Measurements from ENCODE around the gene WDFY1. TPM values are rescaled to one million over a fixed set of nuclear protein-coding genes. Genes with fewer than 3 reads are reported as not detected.
A peak's percentile ranks its signal among the peaks of the same experiment; 100 is the strongest.

WDFY1 gene, protein sequence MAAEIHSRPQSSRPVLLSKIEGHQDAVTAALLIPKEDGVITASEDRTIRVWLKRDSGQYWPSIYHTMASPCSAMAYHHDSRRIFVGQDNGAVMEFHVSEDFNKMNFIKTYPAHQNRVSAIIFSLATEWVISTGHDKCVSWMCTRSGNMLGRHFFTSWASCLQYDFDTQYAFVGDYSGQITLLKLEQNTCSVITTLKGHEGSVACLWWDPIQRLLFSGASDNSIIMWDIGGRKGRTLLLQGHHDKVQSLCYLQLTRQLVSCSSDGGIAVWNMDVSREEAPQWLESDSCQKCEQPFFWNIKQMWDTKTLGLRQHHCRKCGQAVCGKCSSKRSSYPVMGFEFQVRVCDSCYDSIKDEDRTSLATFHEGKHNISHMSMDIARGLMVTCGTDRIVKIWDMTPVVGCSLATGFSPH
- 54.7 TPM for polyA plus RNA-seq (2012; ENCODE audit: insufficient read length, low read depth)

GRCh38 chr2:223944703-223945531 lies at the start of gene WDFY1:
Gene WDFY1 (minus strand): TSS chr2:223945335. CDS start chr2:223945284, 51 bp downstream.
- TF ChIP-seq POLR2AphosphoS5 (IDR thresholded peaks at IDR 0.05; ENCODE audit: low read depth, low read length), result peak; percentile 80
- TF ChIP-seq, protein P1, sequence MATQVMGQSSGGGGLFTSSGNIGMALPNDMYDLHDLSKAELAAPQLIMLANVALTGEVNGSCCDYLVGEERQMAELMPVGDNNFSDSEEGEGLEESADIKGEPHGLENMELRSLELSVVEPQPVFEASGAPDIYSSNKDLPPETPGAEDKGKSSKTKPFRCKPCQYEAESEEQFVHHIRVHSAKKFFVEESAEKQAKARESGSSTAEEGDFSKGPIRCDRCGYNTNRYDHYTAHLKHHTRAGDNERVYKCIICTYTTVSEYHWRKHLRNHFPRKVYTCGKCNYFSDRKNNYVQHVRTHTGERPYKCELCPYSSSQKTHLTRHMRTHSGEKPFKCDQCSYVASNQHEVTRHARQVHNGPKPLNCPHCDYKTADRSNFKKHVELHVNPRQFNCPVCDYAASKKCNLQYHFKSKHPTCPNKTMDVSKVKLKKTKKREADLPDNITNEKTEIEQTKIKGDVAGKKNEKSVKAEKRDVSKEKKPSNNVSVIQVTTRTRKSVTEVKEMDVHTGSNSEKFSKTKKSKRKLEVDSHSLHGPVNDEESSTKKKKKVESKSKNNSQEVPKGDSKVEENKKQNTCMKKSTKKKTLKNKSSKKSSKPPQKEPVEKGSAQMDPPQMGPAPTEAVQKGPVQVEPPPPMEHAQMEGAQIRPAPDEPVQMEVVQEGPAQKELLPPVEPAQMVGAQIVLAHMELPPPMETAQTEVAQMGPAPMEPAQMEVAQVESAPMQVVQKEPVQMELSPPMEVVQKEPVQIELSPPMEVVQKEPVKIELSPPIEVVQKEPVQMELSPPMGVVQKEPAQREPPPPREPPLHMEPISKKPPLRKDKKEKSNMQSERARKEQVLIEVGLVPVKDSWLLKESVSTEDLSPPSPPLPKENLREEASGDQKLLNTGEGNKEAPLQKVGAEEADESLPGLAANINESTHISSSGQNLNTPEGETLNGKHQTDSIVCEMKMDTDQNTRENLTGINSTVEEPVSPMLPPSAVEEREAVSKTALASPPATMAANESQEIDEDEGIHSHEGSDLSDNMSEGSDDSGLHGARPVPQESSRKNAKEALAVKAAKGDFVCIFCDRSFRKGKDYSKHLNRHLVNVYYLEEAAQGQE (IDR thresholded peaks at IDR 0.05; ENCODE audit: insufficient read depth in 1 of 2, low read depth in 2 of 2, low read length in 2 of 2), result 0 out of 4 replicates have a peak, but pooled peaks have one; percentile 34 to 39
- peak; percentile 84; the same call in 1 of the 2 replicates for TF ChIP-seq SIN3A (IDR thresholded peaks at IDR 0.05; ENCODE audit: borderline replicate concordance, insufficient read depth, low read length)
- peak; percentile 98 for TF ChIP-seq FOXP2 (optimal IDR thresholded peaks at IDR 0.05; ENCODE audit: borderline replicate concordance, extremely low read depth, extremely low read length, insufficient read depth)
- TF ChIP-seq TAF1 (IDR thresholded peaks at IDR 0.05; ENCODE audit: borderline replicate concordance, insufficient read depth, low read length), result peak; percentile 72; the same call in 1 of the 2 replicates

DNA sequence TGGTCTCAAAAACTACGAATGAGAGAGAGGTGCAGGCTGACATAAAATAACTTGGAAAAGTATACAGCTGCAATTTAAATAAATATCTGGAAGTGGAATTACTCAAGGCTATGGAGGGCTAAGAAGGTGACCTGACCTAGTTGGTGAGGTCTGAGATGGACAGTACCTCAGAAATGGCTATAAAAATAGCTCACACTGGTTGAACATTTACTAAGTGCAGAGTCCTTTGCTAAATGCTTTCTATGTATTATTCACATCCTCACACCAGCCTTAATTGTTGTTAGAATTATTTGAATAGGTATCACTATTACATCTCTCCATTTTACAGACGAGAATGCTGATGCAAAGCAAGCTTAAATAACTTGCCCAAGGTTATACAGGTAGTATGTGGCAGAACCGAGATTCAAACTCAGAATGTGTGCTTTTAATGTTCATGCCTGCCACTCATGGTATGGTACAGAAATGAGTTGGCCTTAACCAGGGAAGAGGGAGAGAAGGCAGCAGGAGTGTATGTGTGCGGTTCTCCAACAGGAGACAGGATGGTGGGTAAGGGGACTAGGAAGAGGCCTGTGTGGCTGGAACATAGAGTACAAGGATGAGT lies 49.5 kb upstream of the WDFY1 start:
- TF ChIP-seq TAF1 (IDR thresholded peaks at IDR 0.05; ENCODE audit: borderline replicate concordance, insufficient read depth, low read length) (no peak), SIN3A (IDR thresholded peaks at IDR 0.05; ENCODE audit: borderline replicate concordance, insufficient read depth, low read length) (no peak), POLR2AphosphoS5 (IDR thresholded peaks at IDR 0.05; ENCODE audit: low read depth, low read length) (no peak), FOXP2 (optimal IDR thresholded peaks at IDR 0.05; ENCODE audit: borderline replicate concordance, extremely low read depth, extremely low read length, insufficient read depth) (no peak)
- TF ChIP-seq, protein P1 (IDR thresholded peaks at IDR 0.05; ENCODE audit: insufficient read depth in 1 of 2, low read depth in 2 of 2, low read length in 2 of 2), result no peak

GRCh38 chr2:223993634-223994232 lies 48.6 kb upstream of the WDFY1 start:
- no peak for TF ChIP-seq TAF1 (IDR thresholded peaks at IDR 0.05; ENCODE audit: borderline replicate concordance, insufficient read depth, low read length)
- TF ChIP-seq SIN3A (IDR thresholded peaks at IDR 0.05; ENCODE audit: borderline replicate concordance, insufficient read depth, low read length), result no peak
- TF ChIP-seq FOXP2 (optimal IDR thresholded peaks at IDR 0.05; ENCODE audit: borderline replicate concordance, extremely low read depth, extremely low read length, insufficient read depth), result peak; percentile 77

DNA sequence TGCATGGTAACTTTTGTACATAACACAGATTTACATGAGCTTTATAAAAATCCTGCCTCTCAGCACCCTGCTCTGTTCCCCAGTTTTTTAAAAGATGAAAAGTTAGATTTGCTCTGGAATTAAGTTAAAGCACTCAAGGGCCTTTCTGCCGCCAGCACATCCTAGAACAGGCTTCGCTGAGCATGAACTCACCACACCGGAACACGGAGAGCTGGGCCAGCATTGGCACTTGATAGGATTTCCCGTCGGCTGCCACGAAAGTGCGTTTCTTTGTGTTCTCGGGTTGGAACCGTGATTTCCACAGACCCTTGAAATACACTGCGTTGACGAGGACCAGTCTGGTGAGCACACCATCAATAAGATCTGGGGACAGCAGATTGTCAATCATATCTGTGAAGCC lies 46.5 kb upstream of the WDFY1 start:
- TF ChIP-seq TAF1 (IDR thresholded peaks at IDR 0.05; ENCODE audit: borderline replicate concordance, insufficient read depth, low read length) (no peak), POLR2AphosphoS5 (IDR thresholded peaks at IDR 0.05; ENCODE audit: low read depth, low read length) (no peak), SIN3A (IDR thresholded peaks at IDR 0.05; ENCODE audit: borderline replicate concordance, insufficient read depth, low read length) (no peak), FOXP2 (optimal IDR thresholded peaks at IDR 0.05; ENCODE audit: borderline replicate concordance, extremely low read depth, extremely low read length, insufficient read depth) (no peak)
- TF ChIP-seq, protein P1 (IDR thresholded peaks at IDR 0.05; ENCODE audit: insufficient read depth in 1 of 2, low read depth in 2 of 2, low read length in 2 of 2), result no peak
